SKM-1 (cell line): ENCODE data around the gene PLA2G4B.
"Not testable (repeated sequence)": the region's sequence is repeated elsewhere in the genome, so short reads cannot be mapped to it uniquely, and the experiment has no call there.

ENCODE experiments used
- DNase-seq: peaks from one replicate; lab custom pipeline; 2025; ENCODE audit not compliant: unreplicated experiment; lab: John Stamatoyannopoulos, UW

The PLA2G4B gene

GRCh38 chr15:41825572-41826535 is 12.8 kb upstream of the PLA2G4B start:
- DNase-seq, result no peak

- no peak for DNase-seq
These were observed 11.3 kb upstream of the PLA2G4B start for GRCh38 chr15:41827290-41827879.

GRCh38 chr15:41827880-41828806 is 10.5 kb upstream of the PLA2G4B start, which contains the start of gene JMJD7:
JMJD7 (plus strand) TSS chr15:41828092; CDS start chr15:41828125, 33 bp downstream.
- DNase-seq, result peak; percentile 47

GRCh38 chr15:41828807-41829141 is 9.9 kb upstream of the PLA2G4B start:
- DNase-seq, result no peak

GRCh38 chr15:41829959-41830646 is 8.5 kb upstream of the PLA2G4B start:
- no peak for DNase-seq

GRCh38 chr15:41831291-41831690 is 7.4 kb upstream of the PLA2G4B start:
- DNase-seq, result not testable (repeated sequence)

GRCh38 chr15:41832208-41832607 is 6.4 kb upstream of the PLA2G4B start:
- no peak for DNase-seq

GRCh38 chr15:41832875-41833274 is 5.8 kb upstream of the PLA2G4B start:
- DNase-seq, result no peak

GRCh38 chr15:41834096-41834495 is 4.6 kb upstream of the PLA2G4B start:
- DNase-seq, result no peak

GRCh38 chr15:41836073-41836472 is 2.6 kb upstream of the PLA2G4B start:
- no peak for DNase-seq

- no peak for DNase-seq
These were observed 1.8 kb upstream of the PLA2G4B start for GRCh38 chr15:41836713-41837454.

GRCh38 chr15:41839781-41840491 is 1.3 kb downstream of the PLA2G4B start:
- no peak for DNase-seq

- no peak for DNase-seq
These were observed 2.0 kb downstream of the PLA2G4B start for GRCh38 chr15:41840673-41841072.

GRCh38 chr15:41841131-41841530 is 2.5 kb downstream of the PLA2G4B start:
- DNase-seq, result no peak

GRCh38 chr15:41842229-41842628 is 3.6 kb downstream of the PLA2G4B start:
- no peak for DNase-seq

- DNase-seq, result no peak
These were observed 4.9 kb downstream of the PLA2G4B start for GRCh38 chr15:41843571-41843970.

- DNase-seq, result no peak
These were observed 6.2 kb downstream of the PLA2G4B start for GRCh38 chr15:41844814-41845213.

- no peak for DNase-seq
These were observed 8.6 kb downstream of the PLA2G4B start for GRCh38 chr15:41847206-41847605.

GRCh38 chr15:41847981-41848380 is 9.3 kb downstream of the PLA2G4B start:
- no peak for DNase-seq
